HG03159 (cell line): ENCODE measurements around the gene LGALS7.

ENCODE experiments used
- ATAC-seq: cut with Tn5 transposase; IDR thresholded peaks from one replicate; pipeline ENCODE4 v1.9.1; 2021; ENCODE audit warnings: mild to moderate bottlenecking, moderate library complexity; ENCODE audit not compliant: unreplicated experiment

The LGALS7 gene

GRCh38 chr19:38728752-38729541, 44.4 kb downstream of the LGALS7 start:
- no peak for ATAC-seq

DNA sequence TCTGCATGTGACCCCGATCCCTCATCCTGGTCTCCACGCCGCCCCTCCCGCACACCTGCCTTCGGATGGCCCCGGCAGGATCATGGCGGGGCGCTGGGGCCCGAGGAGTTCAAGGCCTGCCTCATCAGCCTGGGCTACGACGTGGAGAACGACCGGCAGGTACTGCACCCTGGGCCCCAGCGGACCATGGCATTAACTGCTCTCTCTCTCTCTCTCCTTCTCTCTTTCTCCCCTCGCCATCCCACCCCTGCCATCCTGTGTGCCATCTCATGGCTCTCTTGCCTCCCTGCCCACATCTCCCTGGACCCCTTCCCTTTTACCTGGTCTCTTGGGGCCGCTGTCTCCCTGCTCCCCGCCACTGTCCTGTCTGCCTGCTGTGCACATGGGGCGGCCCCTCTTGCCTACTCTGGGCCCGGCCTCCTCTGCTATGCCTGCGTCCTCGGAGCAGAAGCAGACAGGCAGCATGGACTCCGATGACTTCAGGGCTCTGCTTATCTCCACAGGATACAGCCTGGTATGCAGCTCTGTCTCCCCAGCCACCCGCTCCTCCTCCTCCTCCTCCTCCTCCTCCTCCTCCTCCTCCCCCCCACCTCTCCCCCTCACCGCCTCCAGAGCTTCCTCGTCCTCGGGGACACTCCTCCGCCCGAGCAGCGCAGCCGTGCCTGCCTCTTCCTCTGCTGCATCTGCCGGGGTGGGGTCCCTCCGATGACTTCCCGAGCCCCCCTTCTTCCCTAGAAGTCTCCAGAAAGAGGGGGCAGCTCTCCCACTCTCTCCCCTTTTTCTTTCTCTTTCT, 45.3 kb downstream of the LGALS7 start:
- no peak for ATAC-seq

- ATAC-seq, result no peak
Observed at GRCh38 chr19:38727306-38727867, 45.9 kb downstream of the LGALS7 start.

DNA sequence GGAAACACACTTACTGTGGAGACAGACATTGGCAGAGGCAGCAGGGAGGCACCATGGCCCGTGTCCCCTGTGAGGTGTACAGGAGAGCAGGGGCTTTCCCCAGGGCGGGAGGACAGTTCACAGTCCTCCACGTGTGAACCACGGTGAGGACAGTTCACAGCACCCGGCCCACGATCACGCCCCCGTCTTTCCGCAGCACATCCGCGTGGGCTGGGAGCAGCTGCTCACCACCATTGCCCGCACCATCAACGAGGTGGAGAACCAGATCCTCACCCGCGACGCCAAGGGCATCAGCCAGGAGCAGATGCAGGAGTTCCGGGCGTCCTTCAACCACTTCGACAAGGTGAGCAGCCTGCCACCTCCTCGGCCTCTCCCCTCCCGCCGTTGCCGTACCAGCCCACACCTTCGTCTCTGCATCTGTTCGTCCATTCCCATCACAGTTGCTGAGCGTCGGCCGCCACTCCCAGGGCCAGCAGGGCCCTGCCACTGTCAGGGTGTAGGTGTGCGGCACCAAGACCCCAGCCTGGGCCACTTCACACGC, 46.5 kb downstream of the LGALS7 start:
- no peak for ATAC-seq

- ATAC-seq, result no peak
Observed at GRCh38 chr19:38726284-38726673, 47.0 kb downstream of the LGALS7 start.

DNA sequence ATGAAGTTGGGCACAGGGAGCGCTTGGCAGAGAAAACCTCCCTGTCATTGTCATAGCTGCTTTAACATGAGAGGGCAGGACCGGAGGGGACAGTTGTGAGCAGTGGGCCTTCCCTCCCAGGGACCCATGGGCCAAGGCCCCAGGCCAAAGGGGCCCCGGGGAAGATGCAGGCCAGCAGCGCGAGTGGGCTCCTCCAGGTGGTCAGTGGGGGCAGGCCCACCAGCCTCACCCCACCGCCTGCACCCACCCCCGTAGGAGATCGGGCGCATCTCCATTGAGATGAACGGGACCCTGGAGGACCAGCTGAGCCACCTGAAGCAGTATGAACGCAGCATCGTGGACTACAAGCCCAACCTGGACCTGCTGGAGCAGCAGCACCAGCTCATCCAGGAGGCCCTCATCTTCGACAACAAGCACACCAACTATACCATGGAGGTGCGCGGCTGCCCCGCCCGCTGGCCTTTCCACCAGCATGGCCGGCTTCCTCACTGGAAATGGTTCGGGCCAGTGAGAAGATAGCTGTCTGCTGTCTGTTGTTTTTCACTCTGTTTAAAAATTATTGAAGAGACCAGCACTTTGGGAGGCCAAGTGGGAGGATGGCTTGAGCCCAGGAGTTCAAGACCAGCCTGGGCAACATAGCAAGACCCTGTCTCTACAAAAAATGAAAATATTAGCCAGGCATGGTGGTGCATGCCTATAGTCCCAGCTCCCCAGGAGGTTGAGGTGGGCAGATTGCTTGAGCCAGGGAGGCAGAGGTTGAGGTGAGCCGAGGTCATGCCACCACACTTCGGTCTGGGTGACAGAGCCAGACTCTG, 47.6 kb downstream of the LGALS7 start:
- no peak for ATAC-seq

DNA sequence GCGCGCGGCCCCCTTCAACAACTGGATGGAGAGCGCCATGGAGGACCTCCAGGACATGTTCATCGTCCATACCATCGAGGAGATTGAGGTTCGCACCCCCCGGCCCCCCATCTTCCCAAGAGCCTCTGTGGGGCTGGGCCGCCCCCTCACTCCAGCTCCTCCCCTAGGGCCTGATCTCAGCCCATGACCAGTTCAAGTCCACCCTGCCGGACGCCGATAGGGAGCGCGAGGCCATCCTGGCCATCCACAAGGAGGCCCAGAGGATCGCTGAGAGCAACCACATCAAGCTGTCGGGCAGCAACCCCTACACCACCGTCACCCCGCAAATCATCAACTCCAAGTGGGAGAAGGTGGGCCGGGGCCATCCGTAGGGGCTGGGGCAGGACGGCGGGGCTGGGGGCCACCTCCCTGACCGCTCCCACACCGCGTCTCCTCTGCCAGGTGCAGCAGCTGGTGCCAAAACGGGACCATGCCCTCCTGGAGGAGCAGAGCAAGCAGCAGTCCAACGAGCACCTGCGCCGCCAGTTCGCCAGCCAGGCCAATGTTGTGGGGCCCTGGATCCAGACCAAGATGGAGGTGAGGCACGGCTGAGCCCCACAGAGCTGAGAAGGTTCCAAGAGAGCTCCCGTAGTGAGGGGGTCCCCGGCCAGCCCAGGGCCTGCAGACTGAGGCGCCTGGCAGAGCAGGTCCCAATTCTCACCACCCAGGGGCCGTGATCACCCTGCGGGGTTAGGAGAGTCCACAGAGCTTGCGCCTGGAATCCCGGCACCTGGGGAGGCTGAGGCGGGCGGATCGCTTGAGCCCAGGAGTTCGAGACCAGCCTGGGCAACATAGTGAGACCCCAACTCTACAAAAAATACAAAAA, 49.1 kb downstream of the LGALS7 start:
- ATAC-seq, result no peak

DNA sequence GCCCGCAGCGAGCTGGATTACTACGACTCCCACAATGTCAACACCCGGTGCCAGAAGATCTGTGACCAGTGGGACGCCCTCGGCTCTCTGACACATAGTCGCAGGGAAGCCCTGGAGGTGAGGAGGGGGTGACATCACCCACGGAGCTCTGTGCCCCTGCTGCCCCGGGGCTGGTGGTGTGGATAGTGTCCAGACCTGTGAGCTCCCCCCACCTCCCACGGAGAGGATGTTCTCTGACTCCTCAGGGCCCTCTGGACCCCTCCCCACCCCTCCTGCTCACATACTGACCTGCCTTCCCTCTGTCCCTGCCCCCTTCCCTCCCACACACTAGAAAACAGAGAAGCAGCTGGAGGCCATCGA, 49.7 kb downstream of the LGALS7 start:
- ATAC-seq, result no peak

DNA sequence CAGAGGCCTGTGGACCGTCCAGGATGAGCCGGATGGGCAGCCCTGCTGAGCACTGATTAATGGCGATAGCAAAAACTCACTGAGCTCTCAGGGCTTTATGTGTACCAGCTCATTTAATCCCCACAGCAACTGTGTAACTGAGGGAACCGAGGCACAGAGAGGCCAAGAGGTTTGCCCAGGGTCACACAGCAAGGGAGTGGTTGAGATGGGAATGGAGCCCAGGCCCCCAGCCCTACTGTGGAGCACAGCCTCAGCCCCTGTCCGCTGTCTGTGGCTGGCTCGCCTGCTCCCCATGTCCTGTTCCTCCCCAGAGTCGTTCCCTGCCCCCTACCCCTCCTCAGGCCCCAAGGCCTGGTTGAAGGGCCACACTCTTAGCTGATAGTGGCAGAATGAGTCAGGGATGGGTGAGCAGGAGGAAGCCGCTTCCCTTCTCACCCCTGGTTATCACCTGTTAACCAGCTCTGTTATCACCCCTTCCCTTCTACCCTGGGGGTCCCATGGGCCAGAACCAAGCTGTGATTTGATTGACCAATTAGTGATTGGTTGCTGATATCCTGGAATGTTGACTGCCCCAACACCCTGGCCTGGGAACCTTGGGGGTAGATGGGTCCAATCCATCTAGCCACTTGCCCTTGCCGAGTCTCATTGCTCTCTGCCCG, 50.2 kb downstream of the LGALS7 start:
- ATAC-seq, result no peak

DNA sequence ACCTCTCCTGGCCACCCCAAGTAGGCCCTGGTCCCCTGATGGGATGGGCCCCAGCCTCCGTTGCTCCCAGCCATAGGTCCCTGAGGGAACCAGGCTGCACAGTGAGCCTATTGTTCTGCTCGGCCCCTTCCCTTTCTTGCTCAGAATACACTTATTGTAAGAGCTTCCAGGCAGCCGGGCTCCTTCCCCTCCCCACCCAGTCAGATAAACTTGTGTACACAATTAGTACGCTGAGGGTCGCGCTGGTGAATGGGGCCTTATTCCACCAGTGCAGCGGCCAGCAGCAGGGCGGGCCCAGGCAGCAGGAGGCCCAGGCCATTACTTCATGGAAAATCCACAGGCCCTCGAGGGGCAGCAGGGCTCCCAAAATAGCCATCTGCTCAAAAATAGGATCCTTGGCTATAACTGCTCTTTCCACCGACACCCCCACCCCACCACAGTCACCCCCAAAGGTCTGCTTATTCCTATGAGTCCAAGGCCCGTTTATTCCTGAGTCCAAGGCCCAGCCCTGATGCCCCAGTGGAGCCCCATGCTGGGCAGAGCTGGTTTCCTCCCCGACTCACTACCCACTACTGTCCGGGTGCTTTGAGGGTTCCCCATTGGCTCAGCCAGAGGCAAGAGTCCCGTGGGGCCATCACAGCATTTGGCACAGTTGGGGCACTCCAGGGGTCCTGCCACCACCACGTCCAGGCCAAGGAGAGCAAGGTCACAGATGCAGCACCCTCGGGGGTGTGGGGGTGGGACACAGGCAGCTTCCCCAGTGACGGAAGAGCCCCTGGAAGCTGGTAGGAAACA, 51.1 kb downstream of the LGALS7 start:
- ATAC-seq, result no peak

GRCh38 chr19:38721496-38721895, 51.8 kb downstream of the LGALS7 start:
- ATAC-seq, result no peak
